ENCODE results near the gene EIF2B2. TPM values are rescaled to one million over a fixed set of nuclear protein-coding genes. Genes with fewer than 3 reads are reported as not detected.

Gene EIF2B2
- total and polyA plus RNA-seq, 10 of the 15 experiments (the other 5 are each of a cell fraction or from before 2014, with no cell fraction given), result 17.4 to 168 (median 65.5) TPM

DNA sequence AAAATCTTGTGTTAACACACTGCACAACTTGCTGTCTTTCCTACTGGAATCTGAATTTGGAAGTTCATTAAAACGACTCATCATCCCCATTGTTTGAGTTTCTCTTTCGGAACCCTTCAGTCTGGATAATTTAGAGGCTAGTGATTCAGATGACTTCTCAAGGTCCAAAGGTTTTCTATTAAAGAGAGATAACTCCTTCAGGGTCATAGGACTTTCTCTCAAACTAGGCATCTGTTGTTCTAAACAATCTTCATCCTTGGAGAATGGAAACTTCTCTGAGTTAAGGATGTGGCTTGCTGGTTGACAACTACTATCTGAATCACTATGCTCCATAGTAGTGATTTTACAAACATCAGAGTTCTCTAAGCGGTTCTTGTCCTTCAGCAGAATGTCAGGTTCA lies 44.2 kb downstream of the EIF2B2 start:
- POLR2A ChIA-PET, result no interaction called here
- DNase-seq (ENCODE audit: low read depth, low spot score), result no peak
- Histone ChIP-seq H3K27ac (ENCODE audit: control insufficient read depth, insufficient read depth) (no peak overlapping the region), H3K27me3 (replicated peaks in 1 of 2; ENCODE audit: control insufficient read depth in 2 of 2, insufficient read depth in 2 of 2, low read length in 1 of 2) (no peaks in the 10 kb centered on the region), H3K9ac (ENCODE audit: control insufficient read depth, insufficient read depth, low read length) (no peak overlapping the region), H3K79me2 (ENCODE audit: control insufficient read depth, insufficient read depth, low read length) (peaks cover 18% of the 10 kb centered on the region), H3K4me1 (ENCODE audit: control insufficient read depth, insufficient read depth, low read length) (no peaks in the 10 kb centered on the region), H3K4me3 (no peak overlapping the region), H3K9me3 (replicated peaks; ENCODE audit: control insufficient read depth, insufficient read depth, low read length) (no peaks in the 10 kb centered on the region; the same call in 2 of the 3 replicates), H3K4me2 (ENCODE audit: control insufficient read depth, insufficient read depth) (no peak overlapping the region), H3K36me3 (ENCODE audit: control insufficient read depth in 2 of 2, insufficient read depth in 2 of 2, low read length in 1 of 2) (no peaks in the 10 kb centered on the region), H2AFZ (ENCODE audit: control insufficient read depth, low read depth, low read length) (no peak overlapping the region), H4K20me1 (ENCODE audit: control insufficient read depth, insufficient read depth) (no peaks in the 10 kb centered on the region)
- no peak for FAIRE-seq
- ATAC-seq, result no peak
- CTCF ChIA-PET, result no interaction called here
- WGBS (ENCODE audit: insufficient coverage, insufficient replicate concordance, low lambda C conversion rate, missing lambda C conversion rate), result 66% methylated on average over 3 of the region's 3 CpGs
- RAD21 ChIA-PET (ENCODE audit: unreplicated experiment), result no interaction called here
- BruUV-seq (replicated peaks), result no TSS peak
- SMC1A ChIA-PET (ENCODE audit: uncharacterized antibody, unreplicated experiment), result no interaction called here
- in situ Hi-C loops (cut with MboI) (no loop called here), intact Hi-C loops (cut with micrococcal nuclease; ENCODE audit: unreplicated experiment) (no loop called here)
- TF ChIP-seq SREBF1 (IDR thresholded peaks at IDR 0.05; ENCODE audit: low read length) (no peak), ZNF207 (IDR thresholded peaks at IDR 0.05; ENCODE audit: borderline replicate concordance) (no peak), CBFB (IDR thresholded peaks at IDR 0.05; ENCODE audit: low read depth) (no peak), CEBPB (IDR thresholded peaks at IDR 0.05; ENCODE audit: borderline replicate concordance in 1 of 2, low read depth in 2 of 2, low read length in 2 of 2) (no peak), RBBP5 (conservative IDR thresholded peaks at IDR 0.05) (no peak), TCF12 (IDR thresholded peaks at IDR 0.05; ENCODE audit: low read depth, low read length) (no peak), SPI1 (IDR thresholded peaks at IDR 0.05; ENCODE audit: borderline replicate concordance, insufficient read depth, low read depth, low read length) (no peak), SRF (IDR thresholded peaks at IDR 0.05; ENCODE audit: low read depth in 2 of 2, low read length in 2 of 2) (no peak), BMI1 (IDR thresholded peaks at IDR 0.05; ENCODE audit: borderline replicate concordance) (no peak), CHD2 (IDR thresholded peaks at IDR 0.05; ENCODE audit: borderline replicate concordance, low read depth, low read length) (no peak), PAX8 (IDR thresholded peaks at IDR 0.05) (no peak), ZNF274 (IDR thresholded peaks at IDR 0.05; ENCODE audit: insufficient read depth, insufficient read length) (no peak), ZNF622 (IDR thresholded peaks at IDR 0.05) (no peak), ZSCAN29 (IDR thresholded peaks at IDR 0.05) (no peak)
- TF ChIP-seq, protein P1, sequence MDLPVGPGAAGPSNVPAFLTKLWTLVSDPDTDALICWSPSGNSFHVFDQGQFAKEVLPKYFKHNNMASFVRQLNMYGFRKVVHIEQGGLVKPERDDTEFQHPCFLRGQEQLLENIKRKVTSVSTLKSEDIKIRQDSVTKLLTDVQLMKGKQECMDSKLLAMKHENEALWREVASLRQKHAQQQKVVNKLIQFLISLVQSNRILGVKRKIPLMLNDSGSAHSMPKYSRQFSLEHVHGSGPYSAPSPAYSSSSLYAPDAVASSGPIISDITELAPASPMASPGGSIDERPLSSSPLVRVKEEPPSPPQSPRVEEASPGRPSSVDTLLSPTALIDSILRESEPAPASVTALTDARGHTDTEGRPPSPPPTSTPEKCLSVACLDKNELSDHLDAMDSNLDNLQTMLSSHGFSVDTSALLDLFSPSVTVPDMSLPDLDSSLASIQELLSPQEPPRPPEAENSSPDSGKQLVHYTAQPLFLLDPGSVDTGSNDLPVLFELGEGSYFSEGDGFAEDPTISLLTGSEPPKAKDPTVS (IDR thresholded peaks at IDR 0.05; ENCODE audit: low read depth, low read length), result no peak
- TF ChIP-seq, protein P2, sequence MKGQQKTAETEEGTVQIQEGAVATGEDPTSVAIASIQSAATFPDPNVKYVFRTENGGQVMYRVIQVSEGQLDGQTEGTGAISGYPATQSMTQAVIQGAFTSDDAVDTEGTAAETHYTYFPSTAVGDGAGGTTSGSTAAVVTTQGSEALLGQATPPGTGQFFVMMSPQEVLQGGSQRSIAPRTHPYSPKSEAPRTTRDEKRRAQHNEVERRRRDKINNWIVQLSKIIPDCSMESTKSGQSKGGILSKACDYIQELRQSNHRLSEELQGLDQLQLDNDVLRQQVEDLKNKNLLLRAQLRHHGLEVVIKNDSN (IDR thresholded peaks at IDR 0.05; ENCODE audit: borderline replicate concordance, extremely low read length, insufficient read depth, low read depth, low read length), result no peak
- TF ChIP-seq, protein P3, sequence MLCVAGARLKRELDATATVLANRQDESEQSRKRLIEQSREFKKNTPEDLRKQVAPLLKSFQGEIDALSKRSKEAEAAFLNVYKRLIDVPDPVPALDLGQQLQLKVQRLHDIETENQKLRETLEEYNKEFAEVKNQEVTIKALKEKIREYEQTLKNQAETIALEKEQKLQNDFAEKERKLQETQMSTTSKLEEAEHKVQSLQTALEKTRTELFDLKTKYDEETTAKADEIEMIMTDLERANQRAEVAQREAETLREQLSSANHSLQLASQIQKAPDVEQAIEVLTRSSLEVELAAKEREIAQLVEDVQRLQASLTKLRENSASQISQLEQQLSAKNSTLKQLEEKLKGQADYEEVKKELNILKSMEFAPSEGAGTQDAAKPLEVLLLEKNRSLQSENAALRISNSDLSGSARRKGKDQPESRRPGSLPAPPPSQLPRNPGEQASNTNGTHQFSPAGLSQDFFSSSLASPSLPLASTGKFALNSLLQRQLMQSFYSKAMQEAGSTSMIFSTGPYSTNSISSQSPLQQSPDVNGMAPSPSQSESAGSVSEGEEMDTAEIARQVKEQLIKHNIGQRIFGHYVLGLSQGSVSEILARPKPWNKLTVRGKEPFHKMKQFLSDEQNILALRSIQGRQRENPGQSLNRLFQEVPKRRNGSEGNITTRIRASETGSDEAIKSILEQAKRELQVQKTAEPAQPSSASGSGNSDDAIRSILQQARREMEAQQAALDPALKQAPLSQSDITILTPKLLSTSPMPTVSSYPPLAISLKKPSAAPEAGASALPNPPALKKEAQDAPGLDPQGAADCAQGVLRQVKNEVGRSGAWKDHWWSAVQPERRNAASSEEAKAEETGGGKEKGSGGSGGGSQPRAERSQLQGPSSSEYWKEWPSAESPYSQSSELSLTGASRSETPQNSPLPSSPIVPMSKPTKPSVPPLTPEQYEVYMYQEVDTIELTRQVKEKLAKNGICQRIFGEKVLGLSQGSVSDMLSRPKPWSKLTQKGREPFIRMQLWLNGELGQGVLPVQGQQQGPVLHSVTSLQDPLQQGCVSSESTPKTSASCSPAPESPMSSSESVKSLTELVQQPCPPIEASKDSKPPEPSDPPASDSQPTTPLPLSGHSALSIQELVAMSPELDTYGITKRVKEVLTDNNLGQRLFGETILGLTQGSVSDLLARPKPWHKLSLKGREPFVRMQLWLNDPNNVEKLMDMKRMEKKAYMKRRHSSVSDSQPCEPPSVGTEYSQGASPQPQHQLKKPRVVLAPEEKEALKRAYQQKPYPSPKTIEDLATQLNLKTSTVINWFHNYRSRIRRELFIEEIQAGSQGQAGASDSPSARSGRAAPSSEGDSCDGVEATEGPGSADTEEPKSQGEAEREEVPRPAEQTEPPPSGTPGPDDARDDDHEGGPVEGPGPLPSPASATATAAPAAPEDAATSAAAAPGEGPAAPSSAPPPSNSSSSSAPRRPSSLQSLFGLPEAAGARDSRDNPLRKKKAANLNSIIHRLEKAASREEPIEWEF (IDR thresholded peaks at IDR 0.05; ENCODE audit: insufficient replicate concordance, low read depth, low read length), result no peak
- TF ChIP-seq, protein P4, sequence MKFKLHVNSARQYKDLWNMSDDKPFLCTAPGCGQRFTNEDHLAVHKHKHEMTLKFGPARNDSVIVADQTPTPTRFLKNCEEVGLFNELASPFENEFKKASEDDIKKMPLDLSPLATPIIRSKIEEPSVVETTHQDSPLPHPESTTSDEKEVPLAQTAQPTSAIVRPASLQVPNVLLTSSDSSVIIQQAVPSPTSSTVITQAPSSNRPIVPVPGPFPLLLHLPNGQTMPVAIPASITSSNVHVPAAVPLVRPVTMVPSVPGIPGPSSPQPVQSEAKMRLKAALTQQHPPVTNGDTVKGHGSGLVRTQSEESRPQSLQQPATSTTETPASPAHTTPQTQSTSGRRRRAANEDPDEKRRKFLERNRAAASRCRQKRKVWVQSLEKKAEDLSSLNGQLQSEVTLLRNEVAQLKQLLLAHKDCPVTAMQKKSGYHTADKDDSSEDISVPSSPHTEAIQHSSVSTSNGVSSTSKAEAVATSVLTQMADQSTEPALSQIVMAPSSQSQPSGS (IDR thresholded peaks at IDR 0.05; ENCODE audit: low read length), result no peak

Data from GM12878 (cell line).